Panc1 (cell line): ENCODE results near the gene GREB1. TPM values are rescaled to one million over a fixed set of nuclear protein-coding genes. Genes with fewer than 3 reads are reported as not detected.

Experiments used
- ATAC-seq: fragments of 200-7000 bp; cut with Tn5 transposase; 2 replicates; pipeline ENCODE4 v1.9.1; 2020; ENCODE audit warnings: mild to moderate bottlenecking, moderate library complexity
- BruUV-seq: library from RNA; stranded (reverse); fragments of 400-500 nt; replicated peaks from 2 replicates; lab custom pipeline; 2021; lab: Mats Ljungman, UMichigan
- CTCF ChIA-PET: fragments of 300-600 bp; sonication (Branson Sonifier 250); formaldehyde crosslinking; loops from one replicate; lab custom pipeline; 2022; ENCODE audit warnings: antibody characterized with exemption; lab: Charles Lee
- POLR2A ChIA-PET: fragments of 300-600 bp; sonication (Branson Sonifier 250); formaldehyde crosslinking; loops from one replicate; lab custom pipeline; 2022; ENCODE audit warnings: antibody characterized with exemption; lab: Charles Lee
- DNase-seq: peaks from one replicate; pipeline ENCODE4 v3.0.0-alpha.2; 2010; ENCODE audit warnings: low read depth, low spot score
- H3K27ac ChIP-seq: 2 replicates; pipeline ENCODE4 v1.5.1; 2011; ENCODE audit warnings: mild to moderate bottlenecking, low read length, inconsistent platforms
- H3K27me3 ChIP-seq: fragments of 200-500 bp; sonication (Bioruptor generic); 2 replicates; pipeline ENCODE4 v1.6.0; 2014; ENCODE audit warnings: low read length, inconsistent platforms; ENCODE audit not compliant: control insufficient read depth, insufficient read depth
- H3K36me3 ChIP-seq: fragments of 200-500 bp; sonication (Bioruptor generic); 2 replicates; pipeline ENCODE4 v1.5.1; 2014; ENCODE audit warnings: inconsistent platforms, mild to moderate bottlenecking, low read length, moderate library complexity; ENCODE audit not compliant: control insufficient read depth, insufficient read depth
- H3K4me1 ChIP-seq: 2 replicates; pipeline ENCODE4 v1.5.1; 2011; ENCODE audit warnings: inconsistent platforms, mild to moderate bottlenecking, low read length, moderate library complexity; ENCODE audit not compliant: control insufficient read depth, insufficient read depth
- H3K4me3 ChIP-seq, 2 experiments: 2 replicates each; pipeline ENCODE4 v1.5.1; 2011 to 2012; ENCODE audit warnings: low read depth in 2 of 2, low read length in 2 of 2, mild to moderate bottlenecking in 2 of 2, inconsistent platforms in 1 of 2, moderate library complexity in 1 of 2
- H3K9me3 ChIP-seq: fragments of 200-500 bp; sonication (Bioruptor generic); 2 replicates; pipeline ENCODE4 v1.5.1; 2014; ENCODE audit warnings: low read depth, mild to moderate bottlenecking, inconsistent platforms, low read length, moderate library complexity; ENCODE audit not compliant: control insufficient read depth, insufficient read depth
- CTCF ChIP-seq: fragments of 450-650 bp; IDR thresholded peaks from 2 replicates; pipeline ENCODE4 v1.5.1; 2017; ENCODE audit warnings: mild to moderate bottlenecking
- POLR2AphosphoS5 ChIP-seq: IDR thresholded peaks from 2 replicates; pipeline ENCODE4 v1.6.1; 2012; ENCODE audit warnings: mild to moderate bottlenecking, low read depth, low read length, moderate library complexity
- REST ChIP-seq, 2 experiments: IDR thresholded peaks; 2 replicates each; pipeline ENCODE4 v1.6.1; 2011 to 2012; ENCODE audit warnings: low read depth in 2 of 2, control low read depth in 1 of 2, low read length in 1 of 2, mild to moderate bottlenecking in 1 of 2, moderate library complexity in 1 of 2; ENCODE audit not compliant: insufficient read depth in 1 of 2
- SIN3A ChIP-seq: IDR thresholded peaks from 2 replicates; pipeline ENCODE4 v1.6.1; 2012; ENCODE audit warnings: low read depth, mild to moderate bottlenecking, low read length, moderate library complexity, borderline replicate concordance; ENCODE audit not compliant: insufficient read depth
- in situ Hi-C: cut with HindIII; loops from 2 replicates; pipeline ENCODE4 v1.10.0; 2016; ENCODE audit warnings: low sequenced_read_pairs, low pct_unique_long_range_greater_than_20kb
- intact Hi-C: fragments of 100-400 bp; cut with micrococcal nuclease; formaldehyde crosslinking; loops from one replicate; pipeline ENCODE4 v1.10.0; 2022; ENCODE audit not compliant: unreplicated experiment
- total RNA-seq: library from RNA; stranded (reverse); gene quantifications from one replicate; pipeline ENCODE4 v1.2.1, GENCODE V29; 2021; ENCODE audit not compliant: unreplicated experiment

Gene GREB1
- total RNA-seq, 1 experiment from 2014 or later: 0.90 TPM

GRCh38 chr2:11635141-11635540 lies 101.3 kb downstream of the GREB1 start:
- Histone ChIP-seq H3K4me3 (no peak overlapping the region), H3K27me3 (no peaks in the 10 kb centered on the region), H3K27ac (no peak overlapping the region), H3K4me1 (no peaks in the 10 kb centered on the region), H3K36me3 (no peaks in the 10 kb centered on the region), H3K9me3 (no peaks in the 10 kb centered on the region)
- BruUV-seq: no TSS peak
- ChIA-PET CTCF (interaction anchor here (0.6 kb wide), 1 partner anchor 52 kb away, joined by 3 read pairs; no protein-coding TSS in a partner anchor), POLR2A (no interaction called here)
- intact Hi-C loops: no loop called here
- TF ChIP-seq REST (IDR thresholded peaks at IDR 0.05; ENCODE audit: insufficient read depth in 1 of 2, low read depth in 2 of 2, low read length in 1 of 2) (no peak), POLR2AphosphoS5 (no peak)
- DNase-seq: no peak
- in situ Hi-C loops: no loop called here
- ATAC-seq: no peak

- no peak overlapping the region for H3K4me3 ChIP-seq
- no peaks in the 10 kb centered on the region for H3K9me3 ChIP-seq
- ChIA-PET POLR2A (no interaction called here), CTCF (no interaction called here)
- no peaks in the 10 kb centered on the region for H3K36me3 ChIP-seq
- in situ Hi-C loops (no loop called here), intact Hi-C loops (no loop called here)
- peak; percentile 53; the same call in 1 of the 2 replicates for ATAC-seq
- BruUV-seq: no TSS peak
- no peaks in the 10 kb centered on the region for H3K4me1 ChIP-seq
- TF ChIP-seq REST (IDR thresholded peaks at IDR 0.05; ENCODE audit: insufficient read depth in 1 of 2, low read depth in 2 of 2, low read length in 1 of 2): no peak
- TF ChIP-seq SIN3A: no peak
- no peak overlapping the region for H3K27ac ChIP-seq
- DNase-seq: no peak
- H3K27me3 ChIP-seq: no peaks in the 10 kb centered on the region
These were observed 102.9 kb downstream of the GREB1 start for GRCh38 chr2:11636593-11637295.

- ATAC-seq (no peak), DNase-seq (no peak)
- no peak overlapping the region for H3K4me3 ChIP-seq
- no peak for TF ChIP-seq REST (IDR thresholded peaks at IDR 0.05; ENCODE audit: insufficient read depth in 1 of 2, low read depth in 2 of 2, low read length in 1 of 2)
- TF ChIP-seq POLR2AphosphoS5: no peak
- TF ChIP-seq SIN3A: no peak
- TF ChIP-seq CTCF: no peak
- intact Hi-C loops (no loop called here), in situ Hi-C loops (no loop called here)
- no peaks in the 10 kb centered on the region for H3K27me3 ChIP-seq
- no peaks in the 10 kb centered on the region for H3K36me3 ChIP-seq
- H3K9me3 ChIP-seq: no peaks in the 10 kb centered on the region
- H3K4me1 ChIP-seq: no peaks in the 10 kb centered on the region
- no peak overlapping the region for H3K27ac ChIP-seq
- BruUV-seq: no TSS peak
- CTCF ChIA-PET: no interaction called here
- POLR2A ChIA-PET: no interaction called here
These were observed 103.7 kb downstream of the GREB1 start for GRCh38 chr2:11637546-11637945.
